Activated naive CD8-positive, alpha-beta T cell treated with anti-CD3 and anti-CD28 coated beads, Interleukin-2, amount 50 U/mL, for 24 hours (primary cell): Measurements from ENCODE around the gene ACOT11.
"Not testable (repeated sequence)": the region's sequence is repeated elsewhere in the genome, so short reads cannot be mapped to it uniquely, and the experiment has no call there.

Experiments
- ATAC-seq: fragments of 150-1000 bp; cut with Tn5 transposase; one replicate; pipeline ENCODE4 v1.10.0; 2021
- DNase-seq: peaks from one replicate; pipeline ENCODE4 v3.0.0; 2021
- H3K27ac Mint-ChIP-seq: one replicate; pipeline ENCODE4 v1.8.0; 2021; ENCODE audit warnings: mild to moderate bottlenecking, mixed read lengths
- H3K27me3 Mint-ChIP-seq: one replicate; pipeline ENCODE4 v1.8.0; 2021; ENCODE audit warnings: mixed read lengths
- H3K36me3 Mint-ChIP-seq: one replicate; pipeline ENCODE4 v1.8.0; 2021; ENCODE audit warnings: low read depth, mixed read lengths
- H3K4me1 Mint-ChIP-seq: one replicate; pipeline ENCODE4 v1.8.0; 2021; ENCODE audit warnings: mixed read lengths
- H3K4me3 Mint-ChIP-seq: one replicate; pipeline ENCODE4 v1.8.0; 2021; ENCODE audit warnings: mild to moderate bottlenecking, moderate library complexity, mixed read lengths
- H3K9me3 Mint-ChIP-seq: one replicate; pipeline ENCODE4 v1.8.0; 2021; ENCODE audit warnings: mixed read lengths

ACOT11 gene

DNA sequence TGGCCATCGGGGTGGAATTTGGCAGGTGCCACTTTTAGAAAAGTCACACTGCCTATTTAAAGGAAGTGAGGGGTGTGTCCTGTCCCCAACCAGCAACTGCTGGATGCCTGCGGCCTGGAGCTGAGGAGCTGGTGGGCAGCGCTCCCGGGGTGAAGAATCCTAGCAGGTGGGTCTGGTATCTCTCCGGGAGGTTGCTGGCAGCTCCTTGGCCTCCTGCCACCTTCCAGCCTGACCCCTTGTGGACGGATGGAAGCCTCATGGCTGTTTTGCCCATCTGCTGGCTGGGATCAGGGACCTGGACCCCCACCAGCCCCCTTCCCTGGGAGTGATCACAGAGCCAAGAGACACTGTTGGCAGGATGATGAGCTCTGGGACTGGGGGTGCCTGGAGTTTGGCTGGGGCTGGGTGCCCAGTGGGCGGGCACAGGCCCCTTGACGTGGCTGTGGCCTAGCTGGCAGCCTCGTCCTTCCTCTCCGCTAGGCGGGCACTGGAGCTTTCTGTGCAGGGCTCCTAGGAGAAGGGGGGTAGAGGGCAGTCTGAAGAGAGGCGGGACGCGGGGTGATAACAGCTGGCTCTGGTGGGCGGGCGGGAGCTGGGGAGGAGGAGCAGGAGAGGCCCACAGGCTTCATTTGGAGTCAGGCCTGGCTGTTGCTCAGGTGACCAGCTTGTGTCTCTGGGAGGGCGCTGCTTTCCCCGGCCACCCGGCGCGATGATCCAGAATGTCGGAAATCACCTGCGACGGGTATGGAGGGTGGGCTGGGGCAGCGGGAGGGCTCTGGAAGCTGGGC lies at the start of gene ACOT11:
Gene ACOT11, plus strand, starts transcription at position 628 of the 788 bp plus-strand sequence. Its CDS starts 82 bp downstream, at position 710.
- H3K4me1 Mint-ChIP-seq: peaks cover 6% of the 10 kb centered on the region
- ATAC-seq: no peak

DNA sequence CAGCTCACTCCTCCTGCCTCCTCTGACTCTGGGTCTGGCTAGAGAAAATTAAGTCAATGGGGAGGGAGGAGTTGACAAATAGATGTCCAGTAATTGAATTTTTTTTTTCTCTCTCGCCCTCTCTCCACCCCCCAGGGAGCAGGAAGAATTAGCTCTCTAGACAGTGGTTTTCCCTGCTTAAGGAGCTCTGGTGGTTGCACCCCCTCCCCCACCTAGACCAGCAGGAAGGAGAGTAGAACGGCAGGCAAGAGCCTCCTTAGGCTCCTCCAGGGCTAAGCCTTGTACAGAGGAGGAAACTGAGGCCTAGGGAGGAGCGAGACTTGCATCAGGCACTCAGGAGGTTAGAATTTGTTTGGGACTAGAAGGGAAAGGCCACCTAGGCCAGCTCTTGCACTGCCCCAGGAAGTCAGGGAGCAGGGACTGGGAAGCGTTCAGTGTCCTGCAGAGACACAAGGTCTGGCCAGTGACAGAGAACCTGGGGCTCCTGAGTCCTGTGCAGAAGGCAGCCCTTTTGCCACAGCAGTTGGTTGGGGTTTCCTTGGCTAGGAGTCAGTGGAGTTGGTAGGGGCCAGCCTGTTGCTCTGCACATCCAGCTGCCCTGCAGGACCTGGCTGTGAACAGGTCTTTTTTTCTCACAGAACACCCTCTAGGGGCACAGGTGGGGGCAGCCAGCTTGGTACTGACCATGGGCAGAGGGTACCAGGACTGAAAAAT lies 49.5 kb upstream of the ACOT11 start:
- H3K4me1 Mint-ChIP-seq: peaks cover 8% of the 10 kb centered on the region
- no peak overlapping the region for H3K27ac Mint-ChIP-seq
- H3K4me3 Mint-ChIP-seq: peak overlapping the region; percentile 59
- no peaks in the 10 kb centered on the region for H3K36me3 Mint-ChIP-seq
- H3K9me3 Mint-ChIP-seq: no peaks in the 10 kb centered on the region
- no peak for ATAC-seq
- peaks cover 42% of the 10 kb centered on the region for H3K27me3 Mint-ChIP-seq
- DNase-seq: no peak

More for the DNA sequence above, at the start of gene ACOT11:
- H3K9me3 Mint-ChIP-seq: no peaks in the 10 kb centered on the region
- no peak within 1 kb of the TSS for H3K27ac Mint-ChIP-seq
- no peaks in the 10 kb centered on the region for H3K36me3 Mint-ChIP-seq
- no peak for DNase-seq
- H3K27me3 Mint-ChIP-seq: no peaks in the 10 kb centered on the region
- H3K4me3 Mint-ChIP-seq: no peak within 1 kb of the TSS

DNA sequence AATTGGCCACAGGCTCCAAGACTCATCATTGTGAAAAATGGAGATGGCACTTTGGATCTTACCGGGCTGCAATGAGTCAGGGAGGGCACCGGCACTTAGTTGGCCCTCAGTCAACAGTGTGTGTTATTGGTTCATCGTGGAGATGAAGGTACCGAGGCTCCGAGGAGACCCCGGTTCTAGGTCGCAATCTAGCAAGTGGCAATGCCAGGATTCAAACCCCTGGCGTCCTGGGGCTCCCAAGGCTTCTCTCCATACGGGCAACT lies 49.0 kb upstream of the ACOT11 start:
- Mint-ChIP-seq H3K27ac (no peak overlapping the region), H3K9me3 (no peaks in the 10 kb centered on the region), H3K36me3 (no peaks in the 10 kb centered on the region), H3K4me3 (peak overlapping the region; percentile 59), H3K4me1 (peaks cover 8% of the 10 kb centered on the region), H3K27me3 (peaks cover 41% of the 10 kb centered on the region)
- DNase-seq: no peak
- ATAC-seq: no peak

DNA sequence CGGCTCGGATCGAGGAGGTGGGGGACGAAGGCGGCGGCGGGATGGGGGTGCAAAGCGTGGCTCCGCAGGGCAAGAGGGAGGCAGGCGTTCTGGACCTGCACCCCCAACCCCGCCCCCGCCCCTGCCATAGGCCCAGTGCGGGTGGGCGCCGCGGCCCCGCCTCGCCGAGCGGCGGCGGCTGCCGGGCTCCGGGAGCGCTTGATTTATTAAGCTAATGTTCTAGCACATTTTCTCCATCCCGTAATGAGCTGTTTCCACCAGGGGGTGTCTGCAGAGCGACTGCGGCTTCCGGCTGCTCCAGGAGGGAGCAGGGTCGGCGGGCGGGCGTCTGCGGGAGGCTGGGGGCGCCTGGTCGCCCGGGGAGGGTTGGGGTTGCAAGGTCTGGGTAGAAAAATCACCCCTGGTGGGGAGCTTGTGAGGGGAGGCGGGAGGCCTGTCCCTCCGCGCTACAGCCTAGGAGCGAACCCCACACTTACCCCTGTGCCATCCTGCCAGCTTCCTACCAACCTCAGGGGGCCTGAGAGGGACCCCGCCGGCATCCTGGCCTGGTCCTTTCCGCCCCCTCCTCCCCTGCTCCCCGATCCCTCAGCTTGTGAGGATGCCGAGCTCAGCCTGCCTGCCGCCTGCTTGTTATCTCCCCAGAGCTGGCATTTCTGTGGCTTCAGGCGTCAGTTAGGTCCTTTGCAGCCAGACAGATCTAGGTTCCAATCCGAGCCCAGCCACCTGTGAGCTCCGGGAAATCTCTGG lies 48.5 kb upstream of the ACOT11 start:
- H3K4me1 Mint-ChIP-seq: peaks cover 8% of the 10 kb centered on the region
- ATAC-seq (peak; percentile 53), DNase-seq (peak; percentile 23)
- H3K4me3 Mint-ChIP-seq: peak overlapping the region; percentile 59
- no peaks in the 10 kb centered on the region for H3K36me3 Mint-ChIP-seq
- H3K9me3 Mint-ChIP-seq: no peaks in the 10 kb centered on the region
- no peak overlapping the region for H3K27ac Mint-ChIP-seq
- peaks cover 41% of the 10 kb centered on the region for H3K27me3 Mint-ChIP-seq

DNA sequence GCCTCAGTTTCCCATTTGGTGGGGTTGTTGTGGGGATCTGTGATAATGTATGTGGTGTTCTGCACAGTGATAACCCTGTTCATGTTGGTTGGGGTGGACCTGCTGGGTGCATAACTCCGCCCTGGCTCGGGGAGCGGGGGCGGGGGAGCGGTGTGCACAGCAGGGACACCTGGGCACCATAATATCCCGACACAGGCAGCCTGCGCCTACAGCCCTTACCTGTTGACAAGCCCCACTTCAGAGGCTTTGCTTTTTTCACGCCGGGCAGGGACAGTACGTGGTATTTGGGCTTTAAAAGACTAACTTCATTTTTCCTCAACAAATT lies 48.0 kb upstream of the ACOT11 start:
- ATAC-seq (no peak), DNase-seq (no peak)
- Mint-ChIP-seq H3K4me3 (peak overlapping the region; percentile 56), H3K4me1 (peaks cover 8% of the 10 kb centered on the region), H3K9me3 (no peaks in the 10 kb centered on the region), H3K36me3 (no peaks in the 10 kb centered on the region), H3K27me3 (peaks cover 41% of the 10 kb centered on the region), H3K27ac (no peak overlapping the region)

DNA sequence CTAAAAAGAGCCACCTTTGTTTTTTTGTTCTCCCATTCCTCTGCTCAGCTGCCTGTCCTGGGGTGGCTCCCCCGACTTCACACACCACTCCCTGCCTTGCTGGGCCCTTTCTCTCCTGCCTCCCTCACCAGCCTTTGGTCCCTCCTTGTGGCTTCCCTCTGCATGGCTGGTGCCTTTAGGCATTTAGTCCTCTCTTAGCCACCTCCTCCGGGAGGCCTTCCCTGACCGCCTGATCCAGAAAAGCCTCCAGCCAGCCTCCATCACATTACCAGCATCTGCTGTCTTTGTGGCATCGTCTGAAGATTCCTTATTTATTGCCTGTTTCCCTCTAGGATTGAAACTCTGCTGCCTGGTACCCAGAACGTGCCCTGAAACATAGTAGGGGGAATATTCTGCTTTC lies 46.2 kb upstream of the ACOT11 start:
- Mint-ChIP-seq H3K27ac (no peak overlapping the region), H3K4me3 (no peak overlapping the region), H3K9me3 (no peaks in the 10 kb centered on the region), H3K36me3 (no peaks in the 10 kb centered on the region), H3K27me3 (peaks cover 35% of the 10 kb centered on the region), H3K4me1 (peaks cover 8% of the 10 kb centered on the region)
- DNase-seq: no peak
- no peak for ATAC-seq

DNA sequence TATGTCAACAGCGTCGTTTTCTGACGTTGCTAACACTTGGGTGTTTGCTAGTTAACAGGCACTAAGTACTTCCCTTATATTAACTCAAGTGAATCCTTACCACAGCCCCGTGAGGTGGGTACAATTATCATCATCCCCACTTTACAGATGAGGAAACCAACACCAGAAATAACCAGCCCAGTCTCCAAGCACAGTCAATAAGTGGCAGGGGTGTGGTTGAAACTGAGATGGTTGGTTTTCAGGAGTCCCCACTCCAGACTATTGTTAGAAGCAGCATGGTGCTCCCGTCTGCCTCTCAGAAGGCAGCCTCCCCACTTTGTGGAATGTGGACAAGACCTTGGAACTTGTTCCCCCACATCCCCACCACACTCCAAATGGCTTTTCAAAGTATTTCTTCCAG lies 45.7 kb upstream of the ACOT11 start:
- H3K27ac Mint-ChIP-seq: no peak overlapping the region
- no peak for ATAC-seq
- no peak overlapping the region for H3K4me3 Mint-ChIP-seq
- peaks cover 33% of the 10 kb centered on the region for H3K27me3 Mint-ChIP-seq
- H3K36me3 Mint-ChIP-seq: no peaks in the 10 kb centered on the region
- no peak for DNase-seq
- H3K4me1 Mint-ChIP-seq: peaks cover 6% of the 10 kb centered on the region
- no peaks in the 10 kb centered on the region for H3K9me3 Mint-ChIP-seq

DNA sequence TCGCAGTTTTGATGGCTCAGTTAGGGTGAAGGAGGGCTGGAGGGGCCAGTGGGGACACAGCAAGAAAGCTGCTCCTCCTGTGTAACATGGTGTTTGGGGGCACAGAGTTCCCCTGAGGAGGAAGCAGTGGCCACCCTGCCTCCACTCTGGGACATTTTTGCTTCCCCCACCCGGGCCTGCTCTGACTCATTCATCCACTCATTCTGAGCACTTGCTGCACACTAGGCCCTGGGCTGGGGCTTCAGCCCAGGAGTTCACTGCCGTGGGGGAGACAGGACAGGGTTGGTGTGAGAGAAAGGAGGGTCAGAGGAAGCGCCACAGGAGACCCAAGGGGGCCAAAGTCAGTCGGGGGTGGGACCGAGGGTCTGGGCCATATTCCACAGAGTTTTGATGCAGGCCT lies 41.4 kb upstream of the ACOT11 start:
- no peaks in the 10 kb centered on the region for H3K9me3 Mint-ChIP-seq
- no peaks in the 10 kb centered on the region for H3K4me1 Mint-ChIP-seq
- peaks cover 12% of the 10 kb centered on the region for H3K27me3 Mint-ChIP-seq
- ATAC-seq (no peak), DNase-seq (no peak)
- no peak overlapping the region for H3K27ac Mint-ChIP-seq
- no peaks in the 10 kb centered on the region for H3K36me3 Mint-ChIP-seq
- no peak overlapping the region for H3K4me3 Mint-ChIP-seq

DNA sequence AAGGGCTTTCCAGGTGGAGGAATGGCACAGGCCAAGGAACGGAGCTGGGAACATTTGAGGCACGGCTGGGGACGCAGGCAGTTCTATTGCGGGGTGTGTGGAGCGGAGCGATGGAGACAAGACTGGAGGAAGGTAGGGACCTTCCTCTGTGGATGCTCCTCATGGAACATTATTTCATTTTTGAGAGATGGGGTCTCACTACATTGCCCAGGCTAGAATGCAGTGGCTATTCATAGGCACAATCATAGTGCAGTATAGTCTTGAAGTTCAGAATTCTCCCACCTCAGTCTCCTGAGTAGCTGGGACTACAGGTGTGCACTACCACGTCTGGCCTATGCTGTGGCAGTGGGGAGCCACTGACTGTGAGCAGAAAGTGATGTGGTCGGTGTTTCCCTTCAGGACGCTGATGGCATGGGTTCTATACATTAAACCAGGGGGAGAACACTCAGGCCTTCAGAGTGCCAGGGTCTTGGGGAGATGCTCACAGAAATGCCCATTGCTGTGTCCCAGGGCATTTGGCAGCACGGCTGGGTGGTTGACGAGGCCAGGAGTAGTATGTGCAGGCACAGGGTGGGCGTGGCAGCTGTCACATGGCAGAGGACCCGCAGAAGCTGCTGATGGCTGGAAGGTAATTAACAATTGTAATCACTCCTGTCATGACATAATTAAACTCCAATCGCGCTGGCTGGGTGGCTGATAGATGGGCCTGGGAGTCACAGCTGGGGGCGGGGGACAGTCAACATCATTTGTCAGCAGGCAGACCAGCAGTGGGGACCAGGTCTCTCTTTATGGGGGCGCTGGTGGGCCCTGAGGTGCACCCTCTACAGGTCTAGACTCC lies 40.8 kb upstream of the ACOT11 start:
- H3K27ac Mint-ChIP-seq: no peak overlapping the region
- H3K4me1 Mint-ChIP-seq: no peaks in the 10 kb centered on the region
- H3K4me3 Mint-ChIP-seq: no peak overlapping the region
- DNase-seq (no peak), ATAC-seq (no peak)
- no peaks in the 10 kb centered on the region for H3K9me3 Mint-ChIP-seq
- no peaks in the 10 kb centered on the region for H3K36me3 Mint-ChIP-seq
- peaks cover 7% of the 10 kb centered on the region for H3K27me3 Mint-ChIP-seq

DNA sequence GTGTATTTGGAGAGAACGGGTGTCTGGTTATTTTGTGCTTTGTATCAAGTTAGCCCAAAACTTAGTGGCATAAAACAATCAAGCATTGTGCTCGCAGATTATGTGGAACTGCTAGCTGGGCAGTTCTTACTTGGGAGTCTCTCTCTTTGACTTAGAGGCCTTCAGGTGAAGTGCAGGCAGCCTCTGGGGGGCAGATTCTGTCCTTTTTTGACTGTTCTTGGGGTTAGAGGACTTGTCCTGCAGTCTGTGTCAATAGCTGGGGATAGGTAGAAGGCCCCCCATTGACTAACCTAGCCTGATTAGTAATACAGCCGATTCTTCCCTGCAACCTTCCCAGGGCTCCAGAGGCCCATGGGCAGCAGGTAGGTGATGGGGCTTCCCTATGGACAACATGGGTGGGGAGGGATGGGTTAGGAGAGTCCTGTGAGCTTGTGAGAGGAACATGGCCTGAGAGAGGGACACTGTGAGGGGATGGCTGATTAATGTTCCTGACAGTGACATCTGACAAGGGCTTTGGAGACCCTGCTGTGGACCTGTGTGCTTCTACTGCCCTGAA lies 37.2 kb upstream of the ACOT11 start:
- Mint-ChIP-seq H3K4me1 (no peaks in the 10 kb centered on the region), H3K36me3 (no peaks in the 10 kb centered on the region), H3K27me3 (no peaks in the 10 kb centered on the region), H3K27ac (no peak overlapping the region), H3K9me3 (no peaks in the 10 kb centered on the region), H3K4me3 (no peak overlapping the region)
- no peak for ATAC-seq
- no peak for DNase-seq

DNA sequence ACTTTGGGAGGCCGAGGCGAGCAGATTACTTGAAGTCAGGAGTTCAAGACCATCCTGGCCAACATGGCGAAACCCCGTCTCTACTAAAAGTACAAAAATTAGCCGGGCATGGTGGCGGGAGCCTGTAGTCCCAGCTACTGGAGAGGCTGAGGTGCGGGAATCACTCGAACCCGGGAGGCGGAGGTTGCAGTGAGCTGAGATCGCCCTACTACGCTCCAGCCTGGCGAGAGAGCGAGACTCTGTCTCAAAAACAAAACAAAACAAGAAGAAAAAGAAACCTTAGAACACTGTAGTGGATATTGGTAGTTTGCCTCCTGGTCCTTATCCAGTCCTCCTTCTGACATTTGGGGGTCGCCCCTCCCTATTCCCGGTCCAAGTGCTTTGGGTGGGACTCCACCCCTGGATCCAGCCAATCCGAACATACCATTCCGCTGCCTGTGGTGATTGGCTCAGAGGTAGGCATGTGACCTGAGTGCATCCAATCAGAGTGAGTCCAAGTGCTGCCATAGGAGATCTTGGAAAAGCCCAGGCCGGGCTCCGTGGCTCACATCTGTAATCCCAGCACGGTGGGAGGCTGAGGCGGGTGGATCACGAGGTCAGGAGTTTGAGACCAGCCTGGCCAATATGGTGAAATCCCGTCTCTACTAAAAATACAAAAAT lies 34.0 kb upstream of the ACOT11 start:
- not testable (repeated sequence) for H3K9me3 Mint-ChIP-seq, DNase-seq, H3K4me3 Mint-ChIP-seq, H3K4me1 Mint-ChIP-seq, H3K27me3 Mint-ChIP-seq, H3K36me3 Mint-ChIP-seq, ATAC-seq, H3K27ac Mint-ChIP-seq

DNA sequence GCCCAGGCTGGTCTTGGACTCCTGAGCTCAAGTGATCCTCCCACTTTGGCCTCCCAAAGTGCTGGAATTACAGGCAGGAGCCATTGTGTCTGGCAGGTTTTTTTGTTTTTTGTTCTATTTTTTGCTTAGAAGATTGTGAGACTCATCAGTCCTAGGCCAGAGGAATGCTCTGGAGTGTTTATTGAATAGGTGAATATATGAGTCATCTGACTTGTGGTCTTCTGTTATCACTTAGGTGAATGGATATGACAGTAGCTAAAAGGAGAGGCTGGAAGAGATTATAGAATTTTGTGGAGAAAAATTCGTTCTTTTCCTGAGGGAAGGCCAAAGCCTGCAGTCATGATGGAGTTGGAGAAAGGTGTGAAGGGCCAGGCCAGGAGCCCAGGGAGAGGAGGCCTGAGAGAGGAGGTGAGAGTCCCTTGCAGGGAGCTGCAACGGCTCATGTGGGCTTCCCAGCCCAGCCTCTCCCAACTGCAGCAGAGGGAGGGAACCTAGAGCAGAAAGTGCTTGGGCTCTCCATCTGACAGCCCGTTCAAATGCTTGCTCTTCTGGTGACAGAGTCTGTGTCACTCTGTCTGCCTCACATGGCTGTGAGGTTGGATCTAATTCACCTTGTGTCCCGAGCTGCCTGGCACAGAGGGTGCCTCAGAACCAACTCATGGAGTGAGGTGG lies 31.6 kb upstream of the ACOT11 start:
- Mint-ChIP-seq H3K27ac (no peak overlapping the region), H3K36me3 (no peaks in the 10 kb centered on the region), H3K4me1 (no peaks in the 10 kb centered on the region), H3K9me3 (no peaks in the 10 kb centered on the region), H3K27me3 (no peaks in the 10 kb centered on the region), H3K4me3 (no peak overlapping the region)
- DNase-seq (no peak), ATAC-seq (no peak)

DNA sequence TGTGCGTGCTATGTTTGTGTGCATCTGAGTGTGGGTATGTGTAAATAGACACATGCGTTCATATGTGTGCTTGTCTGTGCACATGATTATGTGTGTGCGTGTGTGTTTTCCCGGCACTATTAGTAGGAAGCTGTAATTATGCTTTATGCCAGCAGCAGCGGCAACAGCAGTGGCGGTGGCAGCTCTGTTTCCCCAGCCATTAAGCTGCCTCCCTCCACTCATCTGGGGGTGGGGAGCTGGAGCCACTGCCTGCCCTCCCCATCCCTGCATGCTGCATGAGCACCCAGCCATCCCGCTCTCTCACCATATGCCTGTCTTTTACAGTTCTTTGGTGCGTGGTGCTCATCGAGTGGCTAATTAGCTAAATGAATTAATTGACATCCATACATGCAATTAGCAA lies 30.5 kb upstream of the ACOT11 start:
- ATAC-seq: no peak

More for the DNA sequence above, 30.5 kb upstream of the ACOT11 start:
- no peak overlapping the region for H3K4me3 Mint-ChIP-seq
- no peaks in the 10 kb centered on the region for H3K9me3 Mint-ChIP-seq
- H3K27me3 Mint-ChIP-seq: no peaks in the 10 kb centered on the region
- H3K4me1 Mint-ChIP-seq: no peaks in the 10 kb centered on the region
- no peak overlapping the region for H3K27ac Mint-ChIP-seq
- no peaks in the 10 kb centered on the region for H3K36me3 Mint-ChIP-seq
- DNase-seq: no peak
